ENCODE data around the gene SLC6A9. TPM values are rescaled to one million over a fixed set of nuclear protein-coding genes. Genes with fewer than 3 reads are reported as not detected.

Gene SLC6A9
- total RNA-seq, 4 donors from 2014 or later, result 0.31 to 7.4 (median 4.0) TPM

DNA sequence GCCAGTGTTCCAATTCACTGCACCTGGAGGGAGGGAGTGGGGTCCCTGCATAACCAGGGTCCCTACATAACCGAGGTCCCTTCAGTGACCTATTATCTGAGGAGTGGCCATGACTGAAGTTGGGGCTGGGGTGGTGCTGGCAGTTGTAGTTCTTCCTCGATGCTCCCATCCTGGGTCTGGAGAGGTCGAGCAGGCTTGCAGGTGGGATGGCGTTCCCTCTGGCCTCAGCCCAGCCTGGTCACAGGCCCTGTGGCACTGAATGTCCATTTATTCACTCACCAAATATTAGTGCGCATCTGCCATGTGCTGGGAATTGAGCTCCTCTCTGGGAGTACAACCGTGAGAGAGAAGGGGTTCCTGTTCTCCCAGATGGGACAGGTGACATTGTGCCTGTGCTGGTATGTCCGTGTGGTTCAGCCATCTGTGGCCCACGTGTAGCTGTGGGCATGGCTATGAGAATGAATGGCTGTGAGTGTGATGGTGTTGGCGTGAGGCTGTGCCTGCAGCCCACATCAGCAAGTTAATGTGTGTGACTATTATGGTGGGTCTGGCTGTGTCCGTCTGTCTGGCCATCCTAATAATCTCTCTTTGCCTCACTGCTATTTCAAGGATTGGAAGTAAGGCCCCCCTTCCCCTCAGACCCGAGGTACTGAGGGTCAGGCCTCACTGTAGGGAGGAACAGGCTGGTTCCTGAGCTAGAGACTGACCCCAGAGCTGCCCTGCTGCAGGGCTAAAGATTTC is 3.9 kb upstream of the SLC6A9 start:
- TF ChIP-seq, protein P1, sequence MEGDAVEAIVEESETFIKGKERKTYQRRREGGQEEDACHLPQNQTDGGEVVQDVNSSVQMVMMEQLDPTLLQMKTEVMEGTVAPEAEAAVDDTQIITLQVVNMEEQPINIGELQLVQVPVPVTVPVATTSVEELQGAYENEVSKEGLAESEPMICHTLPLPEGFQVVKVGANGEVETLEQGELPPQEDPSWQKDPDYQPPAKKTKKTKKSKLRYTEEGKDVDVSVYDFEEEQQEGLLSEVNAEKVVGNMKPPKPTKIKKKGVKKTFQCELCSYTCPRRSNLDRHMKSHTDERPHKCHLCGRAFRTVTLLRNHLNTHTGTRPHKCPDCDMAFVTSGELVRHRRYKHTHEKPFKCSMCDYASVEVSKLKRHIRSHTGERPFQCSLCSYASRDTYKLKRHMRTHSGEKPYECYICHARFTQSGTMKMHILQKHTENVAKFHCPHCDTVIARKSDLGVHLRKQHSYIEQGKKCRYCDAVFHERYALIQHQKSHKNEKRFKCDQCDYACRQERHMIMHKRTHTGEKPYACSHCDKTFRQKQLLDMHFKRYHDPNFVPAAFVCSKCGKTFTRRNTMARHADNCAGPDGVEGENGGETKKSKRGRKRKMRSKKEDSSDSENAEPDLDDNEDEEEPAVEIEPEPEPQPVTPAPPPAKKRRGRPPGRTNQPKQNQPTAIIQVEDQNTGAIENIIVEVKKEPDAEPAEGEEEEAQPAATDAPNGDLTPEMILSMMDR (IDR thresholded peaks at IDR 0.05), result no peak
- ATAC-seq (ENCODE audit: low FRiP score) (no peak), DNase-seq (ENCODE audit: low spot score) (no peak)

DNA sequence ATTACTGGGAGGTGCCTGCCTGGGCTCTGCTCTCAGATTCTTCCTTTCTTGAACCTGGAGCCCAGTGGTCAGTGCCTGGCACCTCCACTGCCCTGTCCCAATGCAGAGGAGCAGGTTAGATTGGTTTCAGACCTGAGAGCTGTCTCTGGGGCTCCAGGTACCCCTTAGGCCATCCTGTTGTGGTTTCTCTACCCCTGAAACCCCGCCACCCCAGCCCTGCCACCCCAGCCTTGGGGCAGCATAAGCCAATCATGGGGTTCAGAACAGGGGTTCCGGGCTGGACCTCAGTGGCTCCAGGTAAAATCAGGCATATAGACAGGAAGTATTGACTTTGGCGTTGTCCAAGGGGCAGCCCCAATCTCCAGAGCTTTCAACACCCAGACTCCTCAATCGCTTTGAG is 3.2 kb upstream of the SLC6A9 start:
- ATAC-seq (ENCODE audit: low FRiP score), result no peak
- DNase-seq (ENCODE audit: low spot score), result no peak
- TF ChIP-seq, protein P1 (IDR thresholded peaks at IDR 0.05), result no peak

DNA sequence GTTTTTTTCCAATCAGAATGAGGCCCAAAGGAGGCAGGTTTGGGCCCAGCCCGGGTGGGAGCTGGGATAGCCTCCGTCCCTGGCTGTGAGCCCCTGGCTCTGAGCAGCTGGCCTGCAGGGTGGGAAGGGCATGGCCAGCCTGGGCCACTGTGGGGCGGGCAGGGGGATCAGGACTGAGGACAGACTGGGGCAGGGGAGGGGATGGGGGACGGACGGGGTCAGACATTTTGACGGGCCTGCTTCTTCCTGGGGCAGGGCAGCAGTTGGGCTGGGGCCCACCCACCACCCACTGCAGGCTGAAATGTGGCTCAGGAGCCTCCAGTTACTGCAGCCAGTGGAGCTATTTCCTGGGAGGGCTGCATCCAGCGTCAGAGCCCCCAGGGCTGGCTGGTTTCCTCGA is 2.5 kb upstream of the SLC6A9 start:
- TF ChIP-seq, protein P1 (IDR thresholded peaks at IDR 0.05), result no peak
- ATAC-seq (ENCODE audit: low FRiP score) (no peak), DNase-seq (ENCODE audit: low spot score) (no peak)

DNA sequence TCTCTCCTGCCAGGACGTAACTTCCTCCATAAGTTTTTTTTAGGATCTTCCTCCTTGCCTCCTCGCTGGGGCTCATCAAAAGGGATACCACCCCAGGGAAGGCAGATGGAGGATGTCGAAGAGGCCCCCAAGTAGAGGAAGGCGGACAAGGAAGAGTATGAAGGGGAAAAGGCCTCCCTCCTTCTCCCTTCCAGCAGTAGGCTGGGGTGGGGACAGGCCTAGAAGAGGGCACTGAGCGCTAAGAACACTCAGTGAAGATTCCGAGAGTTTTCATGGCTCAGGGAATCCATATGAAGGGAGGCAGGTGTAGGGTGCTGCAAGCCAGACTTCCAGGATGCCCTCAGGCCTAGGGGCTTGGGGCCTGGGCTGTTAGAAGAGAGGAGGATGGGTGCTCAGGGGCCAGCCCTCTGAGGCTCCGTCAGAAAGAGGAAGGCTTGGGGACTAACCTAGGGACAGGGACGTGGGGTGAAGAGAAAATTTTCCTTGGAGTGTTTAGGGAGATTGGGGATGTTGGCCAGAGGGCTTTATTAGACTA is 1.8 kb upstream of the SLC6A9 start:
- ATAC-seq (ENCODE audit: low FRiP score) (no peak), DNase-seq (ENCODE audit: low spot score) (no peak)
- TF ChIP-seq, protein P1 (IDR thresholded peaks at IDR 0.05), result no peak

DNA sequence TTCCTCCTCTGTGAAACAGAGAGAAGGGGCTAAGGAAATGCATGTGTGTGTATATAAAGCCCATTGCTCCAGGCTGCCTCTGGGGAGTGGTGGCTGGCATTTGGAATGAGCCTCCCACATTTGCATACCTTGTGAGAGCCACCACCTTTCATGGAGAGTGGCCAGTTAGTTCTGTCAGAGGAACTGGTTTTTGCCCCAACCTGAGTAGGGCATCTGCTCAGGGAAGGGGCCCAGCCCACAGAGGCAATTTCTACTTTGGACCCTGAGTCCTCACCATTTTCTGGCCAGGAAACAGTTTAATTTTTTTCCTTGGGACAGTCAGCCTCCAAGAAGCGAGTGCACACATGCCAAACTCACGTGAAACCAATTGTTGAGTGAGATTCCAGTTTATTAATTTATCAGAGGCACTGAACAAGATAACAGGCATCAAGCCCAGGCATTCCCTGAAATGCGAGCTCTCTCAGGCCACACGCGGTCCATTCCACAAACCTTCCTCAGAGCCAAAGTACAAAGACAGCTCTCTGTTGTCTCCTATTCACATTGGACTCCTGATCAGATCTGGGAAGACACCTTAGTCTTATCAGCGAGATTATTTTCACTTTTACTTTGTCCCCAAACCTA is 1.0 kb upstream of the SLC6A9 start:
- DNase-seq (ENCODE audit: low spot score) (no peak), ATAC-seq (ENCODE audit: low FRiP score) (no peak)

DNA sequence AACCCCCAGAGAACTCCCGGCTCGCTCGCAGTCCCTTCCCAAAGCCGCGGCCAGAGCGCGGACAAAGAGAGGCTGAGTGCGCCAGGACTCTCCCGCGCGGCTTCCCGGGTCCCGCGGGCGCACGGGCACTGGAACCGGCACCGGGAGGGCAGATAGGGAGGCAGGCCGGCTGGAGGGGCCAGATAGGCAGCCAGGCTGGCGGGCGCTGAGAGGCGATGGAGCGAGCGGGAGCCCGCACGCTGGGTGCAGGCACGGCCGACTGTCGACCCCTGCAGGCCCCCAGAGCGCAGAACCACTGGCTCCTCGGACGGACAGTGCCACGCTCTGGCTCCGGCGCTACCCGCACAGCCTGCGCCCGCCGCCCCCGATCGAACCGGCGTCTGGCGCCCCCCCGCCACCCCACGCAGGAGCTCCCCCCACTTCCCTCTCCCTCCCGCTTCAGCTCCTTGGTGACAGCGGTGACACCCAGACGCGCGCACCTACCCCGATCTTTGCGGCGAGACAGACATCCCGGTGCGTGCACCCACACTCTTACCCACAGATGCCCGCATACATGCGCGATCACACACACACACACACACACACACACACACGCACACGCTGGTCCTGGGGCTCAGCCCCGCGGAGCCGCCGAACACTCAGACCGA is 534 bp downstream of the SLC6A9 start:
- ATAC-seq (ENCODE audit: low FRiP score) (peak; percentile 11), DNase-seq (ENCODE audit: low spot score) (no peak)
- TF ChIP-seq, protein P1 (IDR thresholded peaks at IDR 0.05), result no peak

More for the DNA sequence above, 1.0 kb upstream of the SLC6A9 start:
- TF ChIP-seq, protein P1 (IDR thresholded peaks at IDR 0.05), result no peak
